GM21737 (cell line): ENCODE data around the gene KIF16B.

Source experiments
- ATAC-seq: cut with Tn5 transposase; IDR thresholded peaks from one replicate; pipeline ENCODE4 v1.9.1; 2021; ENCODE audit warnings: mild to moderate bottlenecking, moderate library complexity; ENCODE audit not compliant: unreplicated experiment

Gene KIF16B

GRCh38 chr20:16483024-16483423 is 90.2 kb downstream of the KIF16B start:
- no peak for ATAC-seq

- ATAC-seq, result no peak
Observed at GRCh38 chr20:16481977-16482376, 91.3 kb downstream of the KIF16B start.

GRCh38 chr20:16479666-16480065 is 93.6 kb downstream of the KIF16B start:
- no peak for ATAC-seq

GRCh38 chr20:16477632-16478031 is 95.6 kb downstream of the KIF16B start:
- ATAC-seq, result no peak

GRCh38 chr20:16476032-16476431 is 97.2 kb downstream of the KIF16B start:
- ATAC-seq, result no peak

GRCh38 chr20:16475225-16475624 is 98.0 kb downstream of the KIF16B start:
- no peak for ATAC-seq

- ATAC-seq, result no peak
Observed at GRCh38 chr20:16474363-16474762, 98.9 kb downstream of the KIF16B start.

GRCh38 chr20:16472045-16472872 is 101.0 kb downstream of the KIF16B start:
- no peak for ATAC-seq

- no peak for ATAC-seq
Observed at GRCh38 chr20:16469395-16469905, 103.8 kb downstream of the KIF16B start.

GRCh38 chr20:16462711-16463110 is 110.5 kb downstream of the KIF16B start:
- ATAC-seq, result no peak

- ATAC-seq, result no peak
Observed at GRCh38 chr20:16459019-16459700, 114.1 kb downstream of the KIF16B start.

- no peak for ATAC-seq
Observed at GRCh38 chr20:16457514-16457913, 115.7 kb downstream of the KIF16B start.

GRCh38 chr20:16455324-16455723 is 117.9 kb downstream of the KIF16B start:
- no peak for ATAC-seq

- ATAC-seq, result no peak
Observed at GRCh38 chr20:16451982-16452381, 121.3 kb downstream of the KIF16B start.

GRCh38 chr20:16451001-16451400 is 122.2 kb downstream of the KIF16B start:
- no peak for ATAC-seq

GRCh38 chr20:16446991-16447390 is 126.3 kb downstream of the KIF16B start:
- no peak for ATAC-seq

GRCh38 chr20:16446246-16446645 is 127.0 kb downstream of the KIF16B start:
- no peak for ATAC-seq

GRCh38 chr20:16445482-16445881 is 127.8 kb downstream of the KIF16B start:
- no peak for ATAC-seq

- no peak for ATAC-seq
Observed at GRCh38 chr20:16444057-16444777, 129.0 kb downstream of the KIF16B start.

GRCh38 chr20:16441546-16442164 is 131.6 kb downstream of the KIF16B start:
- no peak for ATAC-seq

- ATAC-seq, result no peak
Observed at GRCh38 chr20:16440686-16441085, 132.6 kb downstream of the KIF16B start.
